Measurements from ENCODE around the gene MYO5A.

Gene MYO5A

DNA sequence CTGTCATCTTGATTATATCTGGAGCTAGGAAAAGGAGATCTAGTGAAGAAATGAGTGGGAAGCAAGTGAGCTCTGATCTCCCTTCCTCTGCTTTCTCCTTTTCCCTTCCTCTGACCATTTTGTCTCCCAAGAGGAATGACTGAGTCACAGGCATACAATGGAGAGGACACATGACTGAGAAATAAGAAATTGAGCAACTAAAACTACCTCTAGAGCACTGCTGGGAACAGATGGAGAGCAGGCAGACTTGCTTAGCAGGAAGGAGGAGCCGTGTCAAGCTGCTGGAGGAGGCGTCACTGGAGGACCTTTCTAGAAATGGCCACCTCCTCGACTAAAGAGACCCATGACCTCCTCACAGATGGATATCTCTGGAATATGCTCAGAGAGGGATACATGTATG, 166.2 kb downstream of the MYO5A start:
- Histone ChIP-seq H3K79me2 (ENCODE audit: control insufficient read depth, insufficient read depth, low read length) (no peaks in the 10 kb centered on the region), H3K4me3 (ENCODE audit: low read length) (no peak overlapping the region), H3K4me2 (ENCODE audit: low read length) (no peak overlapping the region), H2BK15ac (replicated peaks; ENCODE audit: low read depth) (no peak overlapping the region), H3K23ac (ENCODE audit: low read length) (no peak overlapping the region), H2AK5ac (ENCODE audit: low read length) (no peak overlapping the region), H3K4ac (ENCODE audit: low read depth, low read length) (no peak overlapping the region), H3K56ac (ENCODE audit: low read length) (no peak overlapping the region), H3K9ac (ENCODE audit: low read length) (no peak overlapping the region), H2BK5ac (ENCODE audit: low read length) (no peak overlapping the region), H4K8ac (ENCODE audit: low read depth, low read length) (no peak overlapping the region), H3K79me1 (ENCODE audit: low read length) (no peaks in the 10 kb centered on the region), H4K5ac (ENCODE audit: low read length) (no peak overlapping the region), H3K18ac (ENCODE audit: low read length) (no peak overlapping the region), H3K27me3 (ENCODE audit: insufficient read depth, low read length, poor library complexity) (no peaks in the 10 kb centered on the region), H3K4me1 (ENCODE audit: control insufficient read depth, low read depth, low read length) (no peaks in the 10 kb centered on the region), H3K27ac (ENCODE audit: low read depth, low read length) (no peak overlapping the region), H2BK120ac (ENCODE audit: low read depth, low read length) (no peak overlapping the region), H3K36me3 (ENCODE audit: control insufficient read depth, insufficient read depth, low read length) (no peaks in the 10 kb centered on the region)
- DNase-seq = no peak
- WGBS (ENCODE audit: extremely low coverage, insufficient coverage, low lambda C conversion rate) = no CpG with 5 or more reads among the region's 3 CpGs

DNA sequence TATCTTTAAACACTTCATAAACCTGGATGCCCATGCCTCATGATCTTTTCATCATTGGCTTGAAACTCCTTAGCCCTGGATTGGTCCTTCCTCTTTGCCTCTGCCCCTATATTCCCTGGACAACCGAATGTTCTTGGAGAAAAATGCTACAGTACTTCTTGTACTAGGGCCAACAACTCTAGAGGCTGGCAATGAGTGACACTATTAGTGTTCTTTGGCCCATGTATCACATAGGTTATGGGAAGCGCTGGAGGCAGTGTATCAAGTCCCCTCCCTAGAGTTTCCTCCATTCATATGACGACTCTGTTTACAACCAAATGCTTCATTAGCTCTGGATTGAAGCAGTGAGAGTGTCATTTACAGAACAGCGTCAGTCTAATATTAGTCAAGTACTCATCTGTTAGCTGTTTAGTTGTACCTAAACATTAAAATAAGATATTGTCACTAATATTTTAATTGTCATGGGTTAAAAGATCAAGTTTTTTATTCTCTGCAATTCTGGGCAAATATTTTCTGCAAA, 166.6 kb downstream of the MYO5A start:
- Histone ChIP-seq H4K8ac (ENCODE audit: low read depth, low read length) (no peak overlapping the region), H3K4me1 (ENCODE audit: control insufficient read depth, low read depth, low read length) (no peaks in the 10 kb centered on the region), H3K27me3 (ENCODE audit: insufficient read depth, low read length, poor library complexity) (no peaks in the 10 kb centered on the region), H4K5ac (ENCODE audit: low read length) (no peak overlapping the region), H2BK120ac (ENCODE audit: low read depth, low read length) (no peak overlapping the region), H3K4me2 (ENCODE audit: low read length) (no peak overlapping the region), H3K9ac (ENCODE audit: low read length) (no peak overlapping the region), H3K79me2 (ENCODE audit: control insufficient read depth, insufficient read depth, low read length) (no peaks in the 10 kb centered on the region), H3K4ac (ENCODE audit: low read depth, low read length) (no peak overlapping the region), H3K36me3 (ENCODE audit: control insufficient read depth, insufficient read depth, low read length) (no peaks in the 10 kb centered on the region), H3K4me3 (ENCODE audit: low read length) (no peak overlapping the region), H2AK5ac (ENCODE audit: low read length) (no peak overlapping the region), H2BK15ac (replicated peaks; ENCODE audit: low read depth) (no peak overlapping the region), H3K18ac (ENCODE audit: low read length) (no peak overlapping the region), H3K23ac (ENCODE audit: low read length) (no peak overlapping the region), H2BK5ac (ENCODE audit: low read length) (no peak overlapping the region), H3K79me1 (ENCODE audit: low read length) (no peaks in the 10 kb centered on the region), H3K56ac (ENCODE audit: low read length) (no peak overlapping the region), H3K27ac (ENCODE audit: low read depth, low read length) (no peak overlapping the region)
- WGBS (ENCODE audit: extremely low coverage, insufficient coverage, low lambda C conversion rate) = no CpG with 5 or more reads among the region's 4 CpGs
- no peak for DNase-seq

DNA sequence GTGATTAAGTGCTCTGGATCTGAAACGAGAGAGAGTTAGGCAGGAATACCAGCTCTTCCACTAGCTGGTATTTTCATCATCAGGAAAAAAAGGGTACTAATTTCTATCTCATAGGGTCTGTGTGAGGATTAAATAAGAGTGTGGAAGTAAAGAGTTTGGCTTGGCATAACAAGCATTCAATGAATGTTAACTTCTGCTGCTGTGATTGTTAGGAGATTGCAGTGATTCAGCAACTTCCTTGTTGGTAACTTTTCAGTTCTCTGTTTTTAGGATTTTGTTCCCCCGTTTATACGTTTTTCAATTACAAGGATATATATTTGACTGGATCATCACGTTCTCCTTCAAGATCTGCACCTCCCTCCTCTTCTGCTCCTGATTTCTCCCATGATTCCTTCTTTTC, 167.2 kb downstream of the MYO5A start:
- H2BK120ac ChIP-seq (ENCODE audit: low read depth, low read length) = no peak overlapping the region
- H3K18ac ChIP-seq (ENCODE audit: low read length) = no peak overlapping the region
- DNase-seq = no peak
- H3K4me2 ChIP-seq (ENCODE audit: low read length) = no peak overlapping the region
- no peak overlapping the region for H2AK5ac ChIP-seq (ENCODE audit: low read length)
- H3K56ac ChIP-seq (ENCODE audit: low read length) = no peak overlapping the region
- H2BK5ac ChIP-seq (ENCODE audit: low read length) = no peak overlapping the region
- no peak overlapping the region for H3K4me3 ChIP-seq (ENCODE audit: low read length)
- WGBS (ENCODE audit: extremely low coverage, insufficient coverage, low lambda C conversion rate) = no CpG with 5 or more reads among the region's 4 CpGs
- no peaks in the 10 kb centered on the region for H3K36me3 ChIP-seq (ENCODE audit: control insufficient read depth, insufficient read depth, low read length)
- H3K4ac ChIP-seq (ENCODE audit: low read depth, low read length) = no peak overlapping the region
- H3K23ac ChIP-seq (ENCODE audit: low read length) = no peak overlapping the region
- no peak overlapping the region for H4K5ac ChIP-seq (ENCODE audit: low read length)
- H2BK15ac ChIP-seq (replicated peaks; ENCODE audit: low read depth) = no peak overlapping the region
- no peak overlapping the region for H4K8ac ChIP-seq (ENCODE audit: low read depth, low read length)
- no peaks in the 10 kb centered on the region for H3K79me1 ChIP-seq (ENCODE audit: low read length)
- no peaks in the 10 kb centered on the region for H3K4me1 ChIP-seq (ENCODE audit: control insufficient read depth, low read depth, low read length)
- H3K79me2 ChIP-seq (ENCODE audit: control insufficient read depth, insufficient read depth, low read length) = no peaks in the 10 kb centered on the region
- no peaks in the 10 kb centered on the region for H3K27me3 ChIP-seq (ENCODE audit: insufficient read depth, low read length, poor library complexity)
- H3K9ac ChIP-seq (ENCODE audit: low read length) = no peak overlapping the region
- no peak overlapping the region for H3K27ac ChIP-seq (ENCODE audit: low read depth, low read length)

DNA sequence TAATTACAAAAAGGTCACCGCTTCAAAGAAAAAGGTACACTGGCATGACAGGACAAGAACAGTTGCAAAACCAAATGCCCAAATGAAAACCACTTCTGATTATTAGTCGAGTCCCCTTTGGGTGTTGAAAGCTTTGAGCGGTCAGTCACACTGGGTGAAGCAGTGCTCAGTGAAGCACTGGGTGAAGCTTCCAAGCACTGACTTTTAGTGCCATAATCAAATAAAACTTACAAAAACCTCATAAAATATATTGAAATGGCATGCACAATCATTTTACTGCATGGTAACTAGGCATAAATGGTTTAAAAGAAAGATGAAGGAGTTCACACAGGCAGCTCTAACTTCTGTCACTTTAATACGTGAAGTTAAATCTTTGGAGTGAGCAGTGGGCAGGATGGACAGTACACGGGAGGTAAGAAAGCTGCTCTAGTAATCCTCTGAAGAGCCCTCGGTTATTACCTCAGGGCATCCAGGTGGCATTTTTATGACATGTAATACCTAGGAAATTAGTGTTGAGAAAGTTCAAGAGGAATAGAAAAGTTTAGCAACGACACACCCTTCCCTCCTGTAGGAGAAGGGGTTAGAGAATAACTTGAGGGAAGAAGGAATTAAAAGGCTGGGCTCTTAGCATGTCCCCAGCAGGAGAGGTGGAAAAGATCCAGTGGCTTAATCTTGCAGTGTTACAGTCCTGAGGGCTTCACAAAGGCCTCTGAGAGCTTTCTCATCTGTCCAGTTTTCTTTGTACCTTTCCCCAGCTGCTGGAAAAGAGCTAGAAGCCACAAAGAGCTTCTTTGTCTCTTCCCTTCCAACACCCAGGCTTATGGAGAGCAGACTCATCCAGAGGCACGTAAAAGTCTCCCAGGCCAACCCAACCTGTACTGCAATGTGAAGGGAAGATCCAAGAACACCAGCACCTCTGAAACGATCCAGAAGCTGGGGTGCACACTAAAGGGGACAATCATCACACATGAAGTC, 168.2 kb downstream of the MYO5A start:
- no peak overlapping the region for H4K8ac ChIP-seq (ENCODE audit: low read depth, low read length)
- H3K27ac ChIP-seq (ENCODE audit: low read depth, low read length) = no peak overlapping the region
- H3K79me2 ChIP-seq (ENCODE audit: control insufficient read depth, insufficient read depth, low read length) = no peaks in the 10 kb centered on the region
- no peak overlapping the region for H2BK15ac ChIP-seq (replicated peaks; ENCODE audit: low read depth)
- H3K4me2 ChIP-seq (ENCODE audit: low read length) = no peak overlapping the region
- H2BK120ac ChIP-seq (ENCODE audit: low read depth, low read length) = no peak overlapping the region
- no peaks in the 10 kb centered on the region for H3K4me1 ChIP-seq (ENCODE audit: control insufficient read depth, low read depth, low read length)
- no peaks in the 10 kb centered on the region for H3K27me3 ChIP-seq (ENCODE audit: insufficient read depth, low read length, poor library complexity)
- H3K56ac ChIP-seq (ENCODE audit: low read length) = no peak overlapping the region
- no peak for DNase-seq
- H3K18ac ChIP-seq (ENCODE audit: low read length) = no peak overlapping the region
- no CpG with 5 or more reads among the region's 9 CpGs for WGBS (ENCODE audit: extremely low coverage, insufficient coverage, low lambda C conversion rate)
- no peak overlapping the region for H3K4me3 ChIP-seq (ENCODE audit: low read length)
- no peak overlapping the region for H2AK5ac ChIP-seq (ENCODE audit: low read length)
- no peak overlapping the region for H2BK5ac ChIP-seq (ENCODE audit: low read length)
- no peak overlapping the region for H3K4ac ChIP-seq (ENCODE audit: low read depth, low read length)
- no peak overlapping the region for H3K9ac ChIP-seq (ENCODE audit: low read length)
- H3K36me3 ChIP-seq (ENCODE audit: control insufficient read depth, insufficient read depth, low read length) = no peaks in the 10 kb centered on the region
- H3K23ac ChIP-seq (ENCODE audit: low read length) = no peak overlapping the region
- H3K79me1 ChIP-seq (ENCODE audit: low read length) = no peaks in the 10 kb centered on the region
- H4K5ac ChIP-seq (ENCODE audit: low read length) = no peak overlapping the region

DNA sequence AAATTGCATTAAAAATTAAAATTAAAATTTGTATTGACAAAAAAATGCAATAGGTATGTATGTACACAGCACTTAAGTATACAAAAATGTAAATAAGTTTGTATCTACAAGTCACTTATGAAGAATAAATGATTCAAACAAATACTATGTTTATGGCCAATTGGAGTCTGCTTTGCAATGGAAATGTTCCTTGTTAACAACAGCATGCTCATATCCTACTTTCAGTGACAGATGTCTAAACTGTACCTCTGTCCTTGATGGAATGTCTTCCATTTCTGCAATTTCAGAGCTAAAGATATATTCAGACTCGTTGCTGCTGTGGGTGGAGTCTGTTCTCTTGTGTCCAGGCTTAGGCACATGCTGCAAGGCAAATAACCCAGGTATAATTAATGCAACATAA, 169.0 kb downstream of the MYO5A start:
- H3K4me1 ChIP-seq (ENCODE audit: control insufficient read depth, low read depth, low read length) = no peaks in the 10 kb centered on the region
- no CpG with 5 or more reads among the region's 1 CpG for WGBS (ENCODE audit: extremely low coverage, insufficient coverage, low lambda C conversion rate)
- H3K4me3 ChIP-seq (ENCODE audit: low read length) = no peak overlapping the region
- H3K36me3 ChIP-seq (ENCODE audit: control insufficient read depth, insufficient read depth, low read length) = no peaks in the 10 kb centered on the region
- no peak overlapping the region for H2BK120ac ChIP-seq (ENCODE audit: low read depth, low read length)
- H3K18ac ChIP-seq (ENCODE audit: low read length) = no peak overlapping the region
- H3K4me2 ChIP-seq (ENCODE audit: low read length) = no peak overlapping the region
- H4K5ac ChIP-seq (ENCODE audit: low read length) = no peak overlapping the region
- no peak overlapping the region for H4K8ac ChIP-seq (ENCODE audit: low read depth, low read length)
- no peaks in the 10 kb centered on the region for H3K27me3 ChIP-seq (ENCODE audit: insufficient read depth, low read length, poor library complexity)
- no peak overlapping the region for H3K4ac ChIP-seq (ENCODE audit: low read depth, low read length)
- no peak overlapping the region for H3K23ac ChIP-seq (ENCODE audit: low read length)
- no peak overlapping the region for H2BK15ac ChIP-seq (replicated peaks; ENCODE audit: low read depth)
- DNase-seq = no peak
- H3K9ac ChIP-seq (ENCODE audit: low read length) = no peak overlapping the region
- no peak overlapping the region for H2BK5ac ChIP-seq (ENCODE audit: low read length)
- no peaks in the 10 kb centered on the region for H3K79me2 ChIP-seq (ENCODE audit: control insufficient read depth, insufficient read depth, low read length)
- no peaks in the 10 kb centered on the region for H3K79me1 ChIP-seq (ENCODE audit: low read length)
- no peak overlapping the region for H2AK5ac ChIP-seq (ENCODE audit: low read length)
- H3K56ac ChIP-seq (ENCODE audit: low read length) = no peak overlapping the region
- no peak overlapping the region for H3K27ac ChIP-seq (ENCODE audit: low read depth, low read length)

Measured in mesendoderm (in vitro differentiated cells).